GM13977 (cell line): ENCODE measurements around the gene ACTL10.

Experiments
- DNase-seq: peaks from one replicate; pipeline ENCODE4 v3.0.0; 2012; ENCODE audit warnings: low spot score
- in situ Hi-C: fragments of 300-500 bp; cut with MboI; formaldehyde crosslinking; loops from one replicate; pipeline ENCODE4 v1.12.0; 2022; ENCODE audit warnings: low sequenced_read_pairs, low pct_unique_long_range_greater_than_20kb, mixed read lengths, inconsistent platforms; ENCODE audit not compliant: unreplicated experiment
- TF ChIP-seq, protein P1 (sequence below): IDR thresholded peaks from 2 replicates; pipeline ENCODE4 v1.5.1; 2012; ENCODE audit warnings: mild to moderate bottlenecking, control low read depth; ENCODE audit not compliant: insufficient read depth; ENCODE audit errors: extremely low read depth, missing control alignments

ACTL10 gene

DNA sequence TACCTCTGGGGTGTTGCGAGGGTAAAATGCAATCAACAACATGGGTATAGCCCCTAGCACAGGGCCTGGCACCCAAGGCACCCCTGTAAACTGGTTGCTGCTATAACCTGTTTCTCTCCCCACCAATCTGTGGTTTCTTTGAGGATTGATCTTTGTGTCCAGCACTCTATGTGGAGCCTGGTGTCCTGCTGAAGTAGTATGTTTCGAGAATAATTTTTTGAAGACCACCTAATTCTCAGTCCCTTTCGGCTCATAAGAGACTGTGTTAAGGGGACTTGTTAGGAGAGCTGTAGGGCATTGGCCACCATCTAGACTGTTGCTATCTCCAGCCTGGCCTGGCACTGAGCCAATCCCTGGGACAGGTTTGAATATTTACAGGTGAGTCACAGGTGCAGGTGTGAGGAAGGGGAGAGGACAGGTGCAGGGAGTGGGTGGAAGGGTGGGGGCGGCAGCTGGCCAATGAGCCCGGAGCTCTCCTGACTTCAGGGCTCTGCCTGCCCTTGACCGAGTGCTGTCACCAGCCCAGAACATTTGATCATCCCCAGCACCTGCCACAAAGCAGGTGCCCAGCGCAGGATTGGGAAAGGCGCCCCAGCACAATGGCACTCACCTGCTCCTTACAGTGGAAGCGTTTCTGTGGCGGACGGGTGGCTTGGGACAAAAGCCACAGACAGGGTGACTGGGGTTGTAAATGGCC lies 12.7 kb upstream of the ACTL10 start:
- in situ Hi-C loops, result loop anchor here (10.0 kb wide), 1 partner anchor 199 kb away; no protein-coding TSS in a partner anchor
- DNase-seq, result no peak
- TF ChIP-seq, protein P1, sequence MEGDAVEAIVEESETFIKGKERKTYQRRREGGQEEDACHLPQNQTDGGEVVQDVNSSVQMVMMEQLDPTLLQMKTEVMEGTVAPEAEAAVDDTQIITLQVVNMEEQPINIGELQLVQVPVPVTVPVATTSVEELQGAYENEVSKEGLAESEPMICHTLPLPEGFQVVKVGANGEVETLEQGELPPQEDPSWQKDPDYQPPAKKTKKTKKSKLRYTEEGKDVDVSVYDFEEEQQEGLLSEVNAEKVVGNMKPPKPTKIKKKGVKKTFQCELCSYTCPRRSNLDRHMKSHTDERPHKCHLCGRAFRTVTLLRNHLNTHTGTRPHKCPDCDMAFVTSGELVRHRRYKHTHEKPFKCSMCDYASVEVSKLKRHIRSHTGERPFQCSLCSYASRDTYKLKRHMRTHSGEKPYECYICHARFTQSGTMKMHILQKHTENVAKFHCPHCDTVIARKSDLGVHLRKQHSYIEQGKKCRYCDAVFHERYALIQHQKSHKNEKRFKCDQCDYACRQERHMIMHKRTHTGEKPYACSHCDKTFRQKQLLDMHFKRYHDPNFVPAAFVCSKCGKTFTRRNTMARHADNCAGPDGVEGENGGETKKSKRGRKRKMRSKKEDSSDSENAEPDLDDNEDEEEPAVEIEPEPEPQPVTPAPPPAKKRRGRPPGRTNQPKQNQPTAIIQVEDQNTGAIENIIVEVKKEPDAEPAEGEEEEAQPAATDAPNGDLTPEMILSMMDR, result no peak

DNA sequence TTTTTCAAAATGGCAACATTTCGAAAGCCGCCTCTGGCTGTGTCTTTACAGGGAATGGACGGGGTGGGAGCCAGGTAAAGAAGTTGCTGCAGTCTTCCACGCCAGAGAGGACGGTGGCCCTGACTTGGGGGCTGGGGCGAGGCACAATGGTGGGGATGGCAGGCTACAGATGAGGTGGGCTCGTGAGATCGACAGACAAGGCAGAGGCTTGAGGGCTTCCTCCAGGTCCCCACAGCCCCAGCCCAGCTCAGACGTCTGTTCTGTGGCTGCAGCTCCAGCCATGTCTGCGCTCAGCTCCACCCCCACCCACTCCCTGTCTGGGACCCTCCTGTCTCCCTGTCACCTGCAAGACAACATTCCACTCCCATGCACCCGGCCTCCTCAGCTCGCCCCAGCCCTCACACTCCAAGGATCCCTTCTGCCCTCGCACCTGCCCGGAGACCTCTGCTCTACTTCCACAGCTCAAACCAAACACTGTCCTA lies 12.0 kb upstream of the ACTL10 start:
- DNase-seq, result no peak
- in situ Hi-C loops, result loop anchor here (10.0 kb wide), 1 partner anchor 200 kb away; no protein-coding TSS in a partner anchor
- TF ChIP-seq, protein P1, result no peak

DNA sequence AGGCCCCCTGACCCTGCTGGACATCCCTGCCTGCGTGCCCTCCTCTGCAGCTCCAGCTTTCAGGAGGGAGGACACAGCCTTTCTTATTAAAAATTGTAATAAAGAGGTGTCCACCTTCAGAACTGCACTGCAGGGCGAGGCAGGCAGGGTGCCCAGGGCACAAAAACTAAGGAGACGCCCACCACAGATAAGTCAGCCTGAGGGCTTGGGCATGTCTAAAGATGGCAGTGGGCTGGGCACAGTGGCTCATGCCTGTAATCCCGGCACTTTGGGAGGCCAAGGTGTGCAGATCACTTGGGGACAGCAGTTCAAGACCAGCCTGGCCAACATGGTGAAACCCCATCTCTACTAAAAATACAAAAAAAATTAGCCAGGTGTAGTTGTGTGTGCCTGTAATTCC lies 11.6 kb upstream of the ACTL10 start:
- TF ChIP-seq, protein P1, result no peak
- DNase-seq, result no peak
- in situ Hi-C loops, result loop anchor here (10.0 kb wide), 1 partner anchor 200 kb away; no protein-coding TSS in a partner anchor

DNA sequence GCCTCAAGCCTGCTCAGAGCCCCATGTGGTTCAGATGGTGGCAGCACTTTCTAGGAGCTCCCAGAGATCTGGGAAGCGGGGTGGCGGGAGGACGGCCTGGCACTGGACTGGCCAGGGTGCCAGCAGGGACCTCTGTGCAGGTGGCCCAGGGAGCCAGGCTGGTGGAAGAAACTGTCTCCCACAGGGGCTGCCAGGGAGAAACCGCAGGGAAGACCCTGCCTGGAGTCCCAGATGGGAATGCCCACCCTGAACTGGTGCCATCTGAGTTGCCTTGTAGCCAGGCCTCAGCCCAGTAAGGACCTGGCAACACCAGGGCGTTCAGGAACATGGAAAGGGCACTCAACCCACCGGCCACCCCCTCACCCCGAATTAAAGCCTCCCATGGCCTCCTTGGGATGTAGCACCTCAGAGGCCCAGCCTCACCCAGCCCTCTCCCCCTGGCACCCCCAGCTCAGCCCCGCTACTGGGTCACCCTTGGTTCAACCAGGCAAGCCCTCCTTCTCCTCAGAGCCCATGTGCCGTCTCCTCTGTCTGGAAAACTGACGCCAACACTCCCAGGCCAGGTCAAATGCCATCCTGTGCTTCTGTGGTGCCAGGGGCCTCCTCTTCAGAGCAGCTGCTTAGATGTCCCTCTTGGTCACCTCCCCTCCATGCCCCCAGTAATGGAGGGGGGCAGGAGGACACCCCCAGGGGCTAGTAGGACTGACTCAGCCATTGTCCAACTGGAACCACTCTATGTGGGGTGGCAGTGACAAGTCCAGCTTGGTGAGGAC lies 10.5 kb upstream of the ACTL10 start:
- in situ Hi-C loops, result loop anchor here (10.0 kb wide), 1 partner anchor 201 kb away; no protein-coding TSS in a partner anchor
- TF ChIP-seq, protein P1, result no peak
- DNase-seq, result no peak

DNA sequence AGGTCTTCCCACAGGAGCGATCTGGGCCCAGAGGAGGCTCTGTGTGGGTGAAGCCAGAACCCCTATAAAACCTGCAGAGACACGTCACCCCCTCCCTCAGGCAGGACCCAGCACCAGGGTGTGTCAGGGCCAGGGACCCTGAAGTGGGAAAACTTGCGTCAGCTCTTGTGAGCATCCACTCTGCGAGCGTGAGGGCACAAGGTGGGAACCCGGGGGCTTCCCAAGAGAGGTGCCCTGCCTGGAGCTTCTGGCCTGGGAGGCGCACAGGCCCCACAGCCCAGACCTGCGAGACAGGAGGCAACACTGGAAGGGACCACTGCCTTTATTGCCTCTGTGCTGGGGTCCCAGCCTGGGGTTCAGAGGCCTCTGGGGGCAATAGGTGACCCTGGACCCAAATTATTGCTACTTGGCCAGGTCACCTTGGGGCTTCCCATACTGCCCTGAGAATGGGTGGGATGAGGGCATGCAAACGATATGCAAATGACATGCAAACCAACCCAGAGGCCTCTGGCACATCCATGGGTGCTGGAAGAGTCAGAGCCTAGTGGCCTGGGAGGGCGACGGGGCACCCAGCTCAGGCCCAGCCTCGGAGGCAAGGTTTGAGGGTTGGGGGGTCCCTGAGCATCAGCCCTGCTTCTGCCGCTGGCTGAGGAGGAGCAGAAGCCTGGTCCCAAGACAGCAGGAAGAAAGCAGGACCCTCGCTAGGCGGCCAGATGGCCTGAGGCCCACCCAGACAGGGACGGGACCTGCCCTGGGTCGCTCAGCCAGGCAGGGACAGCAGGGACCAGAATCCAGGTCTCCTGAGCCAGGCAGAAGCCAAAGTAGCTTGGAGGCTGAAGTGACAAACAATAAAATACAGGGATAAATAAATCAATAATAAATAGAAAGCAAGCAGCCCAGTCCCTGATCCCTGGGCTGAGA lies 9.7 kb upstream of the ACTL10 start:
- TF ChIP-seq, protein P1, result no peak
- DNase-seq, result no peak
- in situ Hi-C loops, result loop anchor here (10.0 kb wide), 1 partner anchor 202 kb away; no protein-coding TSS in a partner anchor

DNA sequence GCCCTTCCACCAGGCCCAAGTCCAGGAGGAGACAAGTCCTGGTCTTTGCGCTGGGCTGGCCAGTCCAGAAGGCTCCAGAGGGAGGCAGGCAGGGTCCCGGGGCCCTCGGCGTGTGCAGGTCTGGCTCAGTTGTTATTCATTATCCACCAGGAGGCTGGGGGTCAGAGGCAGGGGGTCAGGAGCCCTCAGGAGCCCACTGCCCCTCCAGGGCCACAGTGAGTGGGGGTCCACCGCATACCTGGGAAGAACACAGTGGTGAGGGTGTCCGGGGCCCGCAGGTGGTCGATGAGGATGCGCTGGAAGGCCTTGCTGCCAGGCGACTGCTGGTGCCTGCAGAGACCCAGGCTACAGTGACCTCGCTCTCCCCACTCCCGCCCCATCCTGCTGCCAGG lies 9.0 kb upstream of the ACTL10 start:
- in situ Hi-C loops, result loop anchor here (10.0 kb wide), 1 partner anchor 203 kb away; no protein-coding TSS in a partner anchor
- DNase-seq, result no peak
- TF ChIP-seq, protein P1, result no peak
